Measurements from ENCODE around the gene DCAF17. TPM values are rescaled to one million over a fixed set of nuclear protein-coding genes. Genes with fewer than 3 reads are reported as not detected.

The DCAF17 gene
- total and polyA plus RNA-seq, 2 donors (not counting 1 experiment from before 2014, with no cell fraction given) = 8.8 to 29.4 TPM

- no peaks in the 10 kb centered on the region for H3K27me3 Mint-ChIP-seq
- peak overlapping the region; percentile 80 for H3K4me3 Mint-ChIP-seq
- no peak for DNase-seq
- Histone ChIP-seq H3K79me2 (ENCODE audit: control insufficient read depth, insufficient read depth, low read length) (peaks cover 48% of the 10 kb centered on the region), H3K9ac (ENCODE audit: low read length) (peak overlapping the region; percentile 12), H3K4me3 (ENCODE audit: control extremely low read depth in 1 of 5, extremely low read depth in 1 of 5, insufficient read depth in 1 of 5, low read depth in 2 of 5, low read length in 4 of 5) (peak overlapping the region in 4 of 5 experiments; percentile 18 to 37 (median 23)), H4K20me1 (ENCODE audit: control insufficient read depth, insufficient read depth, low read length, poor library complexity, severe bottlenecking) (no peaks in the 10 kb centered on the region), H3K4me2 (replicated peaks; ENCODE audit: low read depth, low read length, poor library complexity, severe bottlenecking) (peak overlapping the region; percentile 55), H3K27me3 (replicated peaks in 1 of 4; ENCODE audit: control extremely low read depth in 1 of 4, control insufficient read depth in 3 of 4, insufficient read depth in 4 of 4, low read length in 3 of 4) (no peaks in the 10 kb centered on the region), H2AFZ (ENCODE audit: insufficient read depth, low read depth, low read length, poor library complexity, severe bottlenecking) (peak overlapping the region; percentile 56), H3K4me1 (ENCODE audit: control insufficient read depth in 2 of 2, insufficient read depth in 2 of 2, low read length in 2 of 2) (peaks cover 34 to 39% of the 10 kb centered on the region in 2 donors), H3K9me3 (ENCODE audit: control extremely low read depth in 1 of 3, control insufficient read depth in 2 of 3, insufficient read depth in 1 of 3, low read length in 2 of 3) (no peaks in the 10 kb centered on the region), H3K27ac (ENCODE audit: low read length in 2 of 2) (no peak overlapping the region), H3K36me3 (replicated peaks in 1 of 2; ENCODE audit: control extremely low read depth in 1 of 2, control insufficient read depth in 1 of 2, extremely low read depth in 1 of 2, insufficient read depth in 2 of 2, low read length in 1 of 2) (no peaks in the 10 kb centered on the region)
- ChIA-PET CTCF (interaction anchor here (0.6 to 2.2 kb wide), 6 partner anchors 9 to 480 kb away, joined by 3 to 8 read pairs (median 5); partner anchors contain the start of gene GORASP2), POLR2A (no interaction called here)
- H3K4me1 Mint-ChIP-seq = peaks cover 42% of the 10 kb centered on the region
- peak overlapping the region; percentile 57 for H3K27ac Mint-ChIP-seq
- 53% methylated on average over 3 of the region's 8 CpGs for WGBS (ENCODE audit: insufficient coverage)
- intact Hi-C loops (cut with micrococcal nuclease) = loop anchor here (5.0 kb wide), 1 partner anchor 82 kb away; no protein-coding TSS in a partner anchor
- no peak for TF ChIP-seq EZH2 (IDR thresholded peaks at IDR 0.05; ENCODE audit: borderline replicate concordance, insufficient read depth, low read depth, low read length, poor library complexity, severe bottlenecking)
- TF ChIP-seq, protein P1, sequence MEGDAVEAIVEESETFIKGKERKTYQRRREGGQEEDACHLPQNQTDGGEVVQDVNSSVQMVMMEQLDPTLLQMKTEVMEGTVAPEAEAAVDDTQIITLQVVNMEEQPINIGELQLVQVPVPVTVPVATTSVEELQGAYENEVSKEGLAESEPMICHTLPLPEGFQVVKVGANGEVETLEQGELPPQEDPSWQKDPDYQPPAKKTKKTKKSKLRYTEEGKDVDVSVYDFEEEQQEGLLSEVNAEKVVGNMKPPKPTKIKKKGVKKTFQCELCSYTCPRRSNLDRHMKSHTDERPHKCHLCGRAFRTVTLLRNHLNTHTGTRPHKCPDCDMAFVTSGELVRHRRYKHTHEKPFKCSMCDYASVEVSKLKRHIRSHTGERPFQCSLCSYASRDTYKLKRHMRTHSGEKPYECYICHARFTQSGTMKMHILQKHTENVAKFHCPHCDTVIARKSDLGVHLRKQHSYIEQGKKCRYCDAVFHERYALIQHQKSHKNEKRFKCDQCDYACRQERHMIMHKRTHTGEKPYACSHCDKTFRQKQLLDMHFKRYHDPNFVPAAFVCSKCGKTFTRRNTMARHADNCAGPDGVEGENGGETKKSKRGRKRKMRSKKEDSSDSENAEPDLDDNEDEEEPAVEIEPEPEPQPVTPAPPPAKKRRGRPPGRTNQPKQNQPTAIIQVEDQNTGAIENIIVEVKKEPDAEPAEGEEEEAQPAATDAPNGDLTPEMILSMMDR (IDR thresholded peaks at IDR 0.05) = no peak
- no peaks in the 10 kb centered on the region for H3K9me3 Mint-ChIP-seq (ENCODE audit: insufficient read depth)
- ATAC-seq (ENCODE audit: low read depth) = no peak
Measured at GRCh38 chr2:171409436-171409971, 24.5 kb upstream of the DCAF17 start.

GRCh38 chr2:171410101-171410500 lies 23.9 kb upstream of the DCAF17 start:
- ATAC-seq (ENCODE audit: low read depth) (no peak), DNase-seq (no peak)
- Histone ChIP-seq H3K79me2 (ENCODE audit: control insufficient read depth, insufficient read depth, low read length) (peaks cover 53% of the 10 kb centered on the region), H3K4me2 (replicated peaks; ENCODE audit: low read depth, low read length, poor library complexity, severe bottlenecking) (no peak overlapping the region), H3K27ac (ENCODE audit: low read length in 2 of 2) (no peak overlapping the region), H3K4me1 (ENCODE audit: control insufficient read depth in 2 of 2, insufficient read depth in 2 of 2, low read length in 2 of 2) (peaks cover 29 to 33% of the 10 kb centered on the region in 2 donors), H4K20me1 (ENCODE audit: control insufficient read depth, insufficient read depth, low read length, poor library complexity, severe bottlenecking) (no peaks in the 10 kb centered on the region), H2AFZ (ENCODE audit: insufficient read depth, low read depth, low read length, poor library complexity, severe bottlenecking) (no peak overlapping the region), H3K9me3 (ENCODE audit: control extremely low read depth in 1 of 3, control insufficient read depth in 2 of 3, insufficient read depth in 1 of 3, low read length in 2 of 3) (no peaks in the 10 kb centered on the region), H3K27me3 (replicated peaks in 1 of 4; ENCODE audit: control extremely low read depth in 1 of 4, control insufficient read depth in 3 of 4, insufficient read depth in 4 of 4, low read length in 3 of 4) (no peaks in the 10 kb centered on the region), H3K9ac (ENCODE audit: low read length) (no peak overlapping the region), H3K4me3 (ENCODE audit: control extremely low read depth in 1 of 5, extremely low read depth in 1 of 5, insufficient read depth in 1 of 5, low read depth in 2 of 5, low read length in 4 of 5) (no peak overlapping the region), H3K36me3 (replicated peaks in 1 of 2; ENCODE audit: control extremely low read depth in 1 of 2, control insufficient read depth in 1 of 2, extremely low read depth in 1 of 2, insufficient read depth in 2 of 2, low read length in 1 of 2) (no peaks in the 10 kb centered on the region)
- H3K9me3 Mint-ChIP-seq (ENCODE audit: insufficient read depth) = no peaks in the 10 kb centered on the region
- POLR2A ChIA-PET = no interaction called here
- CTCF ChIA-PET = interaction anchor here (0.6 to 2.2 kb wide), 6 partner anchors 8 to 481 kb away, joined by 3 to 8 read pairs (median 4); partner anchors contain the start of gene GORASP2
- H3K4me3 Mint-ChIP-seq = no peak overlapping the region
- H3K27ac Mint-ChIP-seq = no peak overlapping the region
- TF ChIP-seq, protein P1 (IDR thresholded peaks at IDR 0.05) = no peak
- TF ChIP-seq EZH2 (IDR thresholded peaks at IDR 0.05; ENCODE audit: borderline replicate concordance, insufficient read depth, low read depth, low read length, poor library complexity, severe bottlenecking) = no peak
- no peaks in the 10 kb centered on the region for H3K27me3 Mint-ChIP-seq
- WGBS (ENCODE audit: insufficient coverage) = no CpG with 5 or more reads among the region's 4 CpGs
- intact Hi-C loops (cut with micrococcal nuclease) = no loop called here
- H3K4me1 Mint-ChIP-seq = peaks cover 40% of the 10 kb centered on the region
